Measurements from ENCODE around the gene BACH2.

The BACH2 gene

DNA sequence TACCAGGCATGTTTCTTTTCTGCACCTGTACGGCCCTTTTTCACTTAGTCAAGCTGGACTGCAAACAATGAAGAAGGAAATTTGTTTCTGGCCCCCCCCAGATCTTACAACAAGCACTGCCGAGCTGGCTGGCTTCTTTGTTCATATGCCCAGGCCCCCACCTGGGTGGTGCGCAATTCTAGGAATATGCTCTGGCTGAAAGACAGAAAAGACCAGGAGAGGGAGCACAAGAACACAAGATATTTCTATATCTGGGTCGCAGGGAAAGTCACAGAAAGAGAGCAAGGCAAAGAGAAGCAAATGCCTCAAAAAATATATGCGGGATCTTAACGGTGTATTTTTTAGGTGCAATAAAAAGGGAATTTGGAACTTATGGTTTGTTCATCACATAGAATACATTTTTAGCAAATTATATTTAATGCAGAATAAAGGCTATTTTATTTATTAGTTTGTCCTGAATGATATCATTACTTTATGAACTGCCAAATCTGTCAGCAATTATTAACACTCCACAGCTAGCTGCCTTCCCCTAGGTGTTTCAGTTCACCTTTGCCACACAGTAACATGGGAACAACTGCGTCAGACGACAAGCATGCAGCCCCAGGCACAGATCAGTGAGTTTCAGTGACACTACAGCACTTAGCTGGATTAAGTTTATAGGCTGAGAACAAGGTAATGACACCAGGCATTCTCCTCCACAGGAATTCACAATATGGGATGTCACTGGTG, 325.9 kb downstream of the BACH2 start:
- Histone ChIP-seq H3K4me3 (ENCODE audit: low read length) (no peak overlapping the region), H3K27ac (ENCODE audit: low read depth, low read length) (no peak overlapping the region), H3K4me2 (ENCODE audit: low read length) (no peak overlapping the region), H3K9me2 (replicated peaks; ENCODE audit: control insufficient read depth, low read length) (no peaks in the 10 kb centered on the region), H4K20me1 (ENCODE audit: control insufficient read depth, insufficient read depth, low read depth, low read length) (peaks cover 30% of the 10 kb centered on the region), H3K27me3 (ENCODE audit: control insufficient read depth, low read length) (no peaks in the 10 kb centered on the region), H3K9me3 (ENCODE audit: control insufficient read depth, insufficient read depth, low read length) (no peaks in the 10 kb centered on the region), H3K36me3 (ENCODE audit: control insufficient read depth, low read length) (peaks cover 93% of the 10 kb centered on the region), H3F3A (ENCODE audit: control insufficient read depth, insufficient read depth) (peaks cover 25% of the 10 kb centered on the region), H3K79me2 (ENCODE audit: control insufficient read depth, low read length) (peaks cover 84% of the 10 kb centered on the region), H3K4me1 (ENCODE audit: control insufficient read depth, low read length) (no peaks in the 10 kb centered on the region)
- TF ChIP-seq EZH2phosphoT487 (IDR thresholded peaks at IDR 0.05; ENCODE audit: borderline replicate concordance, low read length): no peak
- TF ChIP-seq, protein P1, sequence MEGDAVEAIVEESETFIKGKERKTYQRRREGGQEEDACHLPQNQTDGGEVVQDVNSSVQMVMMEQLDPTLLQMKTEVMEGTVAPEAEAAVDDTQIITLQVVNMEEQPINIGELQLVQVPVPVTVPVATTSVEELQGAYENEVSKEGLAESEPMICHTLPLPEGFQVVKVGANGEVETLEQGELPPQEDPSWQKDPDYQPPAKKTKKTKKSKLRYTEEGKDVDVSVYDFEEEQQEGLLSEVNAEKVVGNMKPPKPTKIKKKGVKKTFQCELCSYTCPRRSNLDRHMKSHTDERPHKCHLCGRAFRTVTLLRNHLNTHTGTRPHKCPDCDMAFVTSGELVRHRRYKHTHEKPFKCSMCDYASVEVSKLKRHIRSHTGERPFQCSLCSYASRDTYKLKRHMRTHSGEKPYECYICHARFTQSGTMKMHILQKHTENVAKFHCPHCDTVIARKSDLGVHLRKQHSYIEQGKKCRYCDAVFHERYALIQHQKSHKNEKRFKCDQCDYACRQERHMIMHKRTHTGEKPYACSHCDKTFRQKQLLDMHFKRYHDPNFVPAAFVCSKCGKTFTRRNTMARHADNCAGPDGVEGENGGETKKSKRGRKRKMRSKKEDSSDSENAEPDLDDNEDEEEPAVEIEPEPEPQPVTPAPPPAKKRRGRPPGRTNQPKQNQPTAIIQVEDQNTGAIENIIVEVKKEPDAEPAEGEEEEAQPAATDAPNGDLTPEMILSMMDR (IDR thresholded peaks at IDR 0.05; ENCODE audit: low read depth, low read length, poor library complexity, severe bottlenecking): no peak

DNA sequence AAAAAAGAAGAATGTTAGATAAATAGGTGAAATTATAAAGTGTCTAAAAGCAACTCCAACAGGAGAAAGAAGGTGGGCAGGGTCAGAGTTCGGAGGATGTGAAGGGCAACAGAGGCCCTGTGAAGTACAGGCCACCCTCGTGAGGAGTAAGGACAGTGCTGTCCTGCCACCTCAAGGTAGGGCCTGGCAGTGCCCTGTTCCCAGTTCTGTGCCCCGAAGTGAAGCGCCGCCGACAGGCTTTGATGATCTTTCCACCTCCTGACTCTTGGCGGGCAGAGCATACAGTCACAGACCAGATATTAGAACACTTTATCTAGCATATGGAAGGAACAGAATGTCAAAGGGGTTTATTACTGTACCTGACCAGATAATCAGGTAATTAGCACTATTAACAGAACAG, 326.6 kb downstream of the BACH2 start:
- Histone ChIP-seq H3K4me2 (ENCODE audit: low read length) (no peak overlapping the region), H3K4me3 (ENCODE audit: low read length) (no peak overlapping the region), H3K9me3 (ENCODE audit: control insufficient read depth, insufficient read depth, low read length) (no peaks in the 10 kb centered on the region), H3F3A (ENCODE audit: control insufficient read depth, insufficient read depth) (peaks cover 30% of the 10 kb centered on the region), H3K79me2 (ENCODE audit: control insufficient read depth, low read length) (peaks cover 85% of the 10 kb centered on the region), H3K36me3 (ENCODE audit: control insufficient read depth, low read length) (peaks cover 93% of the 10 kb centered on the region), H3K27ac (ENCODE audit: low read depth, low read length) (no peak overlapping the region), H3K27me3 (ENCODE audit: control insufficient read depth, low read length) (no peaks in the 10 kb centered on the region), H3K4me1 (ENCODE audit: control insufficient read depth, low read length) (no peaks in the 10 kb centered on the region), H4K20me1 (ENCODE audit: control insufficient read depth, insufficient read depth, low read depth, low read length) (peaks cover 33% of the 10 kb centered on the region), H3K9me2 (replicated peaks; ENCODE audit: control insufficient read depth, low read length) (no peaks in the 10 kb centered on the region)
- no peak for TF ChIP-seq EZH2phosphoT487 (IDR thresholded peaks at IDR 0.05; ENCODE audit: borderline replicate concordance, low read length)
- TF ChIP-seq, protein P1 (IDR thresholded peaks at IDR 0.05; ENCODE audit: low read depth, low read length, poor library complexity, severe bottlenecking): no peak

DNA sequence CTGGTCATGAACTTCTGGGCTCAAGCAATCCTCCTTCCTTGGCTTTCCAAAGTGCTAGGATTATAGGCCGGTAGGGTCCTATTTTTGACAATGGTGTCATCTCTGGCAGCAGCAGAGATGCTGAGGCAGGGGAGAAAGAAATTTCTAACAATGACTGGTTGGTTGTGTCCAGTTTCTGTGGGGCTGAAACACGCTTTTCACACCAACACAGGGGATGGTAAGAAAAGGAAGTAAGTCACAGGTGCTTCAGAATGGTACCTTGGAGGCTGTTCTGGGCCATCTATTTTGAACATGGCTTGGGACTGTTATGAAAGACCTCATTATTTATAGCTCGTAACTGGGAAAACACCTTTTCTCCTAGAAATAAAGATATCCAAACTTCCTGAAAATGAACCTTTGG, 329.7 kb downstream of the BACH2 start:
- H3K9me3 ChIP-seq (ENCODE audit: control insufficient read depth, insufficient read depth, low read length): no peaks in the 10 kb centered on the region
- no peaks in the 10 kb centered on the region for H3K27me3 ChIP-seq (ENCODE audit: control insufficient read depth, low read length)
- peaks cover 38% of the 10 kb centered on the region for H3F3A ChIP-seq (ENCODE audit: control insufficient read depth, insufficient read depth)
- peaks cover 94% of the 10 kb centered on the region for H3K36me3 ChIP-seq (ENCODE audit: control insufficient read depth, low read length)
- H4K20me1 ChIP-seq (ENCODE audit: control insufficient read depth, insufficient read depth, low read depth, low read length): peaks cover 17% of the 10 kb centered on the region; the same call in 1 of the 2 replicates
- H3K79me2 ChIP-seq (ENCODE audit: control insufficient read depth, low read length): peaks cover 86% of the 10 kb centered on the region
- H3K9me2 ChIP-seq (replicated peaks; ENCODE audit: control insufficient read depth, low read length): no peaks in the 10 kb centered on the region
- no peak overlapping the region for H3K27ac ChIP-seq (ENCODE audit: low read depth, low read length)
- H3K4me2 ChIP-seq (ENCODE audit: low read length): no peak overlapping the region
- no peak overlapping the region for H3K4me3 ChIP-seq (ENCODE audit: low read length)
- no peaks in the 10 kb centered on the region for H3K4me1 ChIP-seq (ENCODE audit: control insufficient read depth, low read length)
- TF ChIP-seq, protein P1 (IDR thresholded peaks at IDR 0.05; ENCODE audit: low read depth, low read length, poor library complexity, severe bottlenecking): no peak
- no peak for TF ChIP-seq EZH2phosphoT487 (IDR thresholded peaks at IDR 0.05; ENCODE audit: borderline replicate concordance, low read length)
